RWPE1 (cell line): ENCODE data around the gene ADK.

ENCODE experiments used
- CTCF ChIA-PET: fragments of 350-600 bp; sonication (Branson Sonifier 250); formaldehyde crosslinking; extraction: SDS; loops from one replicate; lab custom pipeline; 2021; lab: Yijun Ruan, JAX
- POLR2A ChIA-PET: fragments of 400-600 bp; formaldehyde crosslinking; extraction: SDS; loops from one replicate; lab custom pipeline; 2020; ENCODE audit warnings: antibody characterized with exemption; ENCODE audit not compliant: low non-redundant PET; lab: Yijun Ruan, JAX
- DNase-seq: peaks from one replicate; pipeline ENCODE4 v3.0.0; 2012; ENCODE audit warnings: low spot score
- H3K27ac ChIP-seq: fragments of 450-650 bp; 2 replicates; pipeline ENCODE4 v1.5.1; 2017
- TF ChIP-seq, protein P1 (sequence below): fragments of 450-650 bp; conservative IDR thresholded peaks from 2 replicates; pipeline ENCODE4 v1.5.1; 2017; ENCODE audit warnings: low read depth, mild to moderate bottlenecking

Gene ADK

DNA sequence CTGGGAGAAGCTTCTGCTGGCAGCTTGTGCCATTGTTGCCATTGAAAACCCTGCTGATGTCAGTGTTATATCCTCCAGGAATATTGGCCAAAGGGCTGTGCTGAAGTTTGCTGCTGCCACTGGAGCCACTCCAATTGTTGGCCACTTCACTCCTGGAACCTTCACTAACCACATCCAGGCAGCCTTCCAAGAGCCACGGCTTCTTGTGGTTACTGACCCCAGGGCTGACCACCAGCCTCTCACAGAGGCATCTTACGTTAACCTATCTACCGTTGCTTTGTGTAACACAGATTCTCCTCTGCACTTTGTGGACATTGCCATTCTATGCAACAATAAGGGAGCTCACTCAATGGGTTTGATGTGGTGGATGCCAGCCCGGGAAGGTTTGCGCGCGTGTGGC is 220.7 kb downstream of the ADK start:
- no peak overlapping the region for H3K27ac ChIP-seq
- TF ChIP-seq, protein P1, sequence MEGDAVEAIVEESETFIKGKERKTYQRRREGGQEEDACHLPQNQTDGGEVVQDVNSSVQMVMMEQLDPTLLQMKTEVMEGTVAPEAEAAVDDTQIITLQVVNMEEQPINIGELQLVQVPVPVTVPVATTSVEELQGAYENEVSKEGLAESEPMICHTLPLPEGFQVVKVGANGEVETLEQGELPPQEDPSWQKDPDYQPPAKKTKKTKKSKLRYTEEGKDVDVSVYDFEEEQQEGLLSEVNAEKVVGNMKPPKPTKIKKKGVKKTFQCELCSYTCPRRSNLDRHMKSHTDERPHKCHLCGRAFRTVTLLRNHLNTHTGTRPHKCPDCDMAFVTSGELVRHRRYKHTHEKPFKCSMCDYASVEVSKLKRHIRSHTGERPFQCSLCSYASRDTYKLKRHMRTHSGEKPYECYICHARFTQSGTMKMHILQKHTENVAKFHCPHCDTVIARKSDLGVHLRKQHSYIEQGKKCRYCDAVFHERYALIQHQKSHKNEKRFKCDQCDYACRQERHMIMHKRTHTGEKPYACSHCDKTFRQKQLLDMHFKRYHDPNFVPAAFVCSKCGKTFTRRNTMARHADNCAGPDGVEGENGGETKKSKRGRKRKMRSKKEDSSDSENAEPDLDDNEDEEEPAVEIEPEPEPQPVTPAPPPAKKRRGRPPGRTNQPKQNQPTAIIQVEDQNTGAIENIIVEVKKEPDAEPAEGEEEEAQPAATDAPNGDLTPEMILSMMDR = no peak
- DNase-seq = no peak
- POLR2A ChIA-PET = no interaction called here
- CTCF ChIA-PET = no interaction called here

DNA sequence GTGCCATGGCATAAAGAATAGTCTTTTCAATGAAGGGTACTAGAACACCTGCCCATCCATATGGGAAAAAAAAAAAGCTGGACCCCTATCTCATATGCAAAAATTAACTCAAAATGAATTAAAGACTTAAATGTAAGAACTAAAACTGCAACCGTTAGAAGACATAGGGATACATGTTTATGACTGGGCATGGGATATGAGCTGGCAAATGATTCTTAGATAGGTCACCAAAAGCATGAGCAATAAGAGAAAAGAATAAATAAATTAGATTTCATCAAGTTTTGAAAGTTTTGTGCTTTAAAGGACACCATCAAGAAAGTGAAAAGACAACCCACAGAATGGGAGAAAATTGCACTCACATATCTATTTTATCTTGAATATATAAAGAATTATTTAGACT is 222.0 kb downstream of the ADK start:
- TF ChIP-seq, protein P1 = no peak
- ChIA-PET CTCF (no interaction called here), POLR2A (no interaction called here)
- no peak for DNase-seq
- no peak overlapping the region for H3K27ac ChIP-seq

DNA sequence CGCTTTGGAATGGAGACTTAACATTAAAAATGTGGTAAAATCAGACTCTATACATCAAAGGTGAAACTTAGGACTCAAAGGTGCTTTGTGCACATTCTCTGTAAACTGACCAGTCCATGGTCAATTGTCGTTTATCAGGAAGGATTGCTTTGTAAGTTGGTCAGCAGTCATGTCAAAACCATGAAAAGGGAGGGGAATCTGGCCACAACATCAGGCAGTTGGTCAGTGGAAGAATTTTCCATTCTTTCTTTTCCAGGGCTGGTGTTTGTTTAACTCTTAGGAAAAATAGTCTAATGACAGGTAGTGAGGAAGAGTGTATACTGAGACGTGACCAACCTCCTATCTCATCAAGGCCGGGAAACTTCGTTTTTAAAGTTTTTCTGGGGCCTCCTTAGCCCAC is 226.5 kb downstream of the ADK start:
- TF ChIP-seq, protein P1 = no peak
- H3K27ac ChIP-seq = no peak overlapping the region
- ChIA-PET POLR2A (no interaction called here), CTCF (interaction anchor here (0.6 kb wide), 1 partner anchor 18 kb away, joined by 3 read pairs; no protein-coding TSS in a partner anchor)
- DNase-seq = no peak

DNA sequence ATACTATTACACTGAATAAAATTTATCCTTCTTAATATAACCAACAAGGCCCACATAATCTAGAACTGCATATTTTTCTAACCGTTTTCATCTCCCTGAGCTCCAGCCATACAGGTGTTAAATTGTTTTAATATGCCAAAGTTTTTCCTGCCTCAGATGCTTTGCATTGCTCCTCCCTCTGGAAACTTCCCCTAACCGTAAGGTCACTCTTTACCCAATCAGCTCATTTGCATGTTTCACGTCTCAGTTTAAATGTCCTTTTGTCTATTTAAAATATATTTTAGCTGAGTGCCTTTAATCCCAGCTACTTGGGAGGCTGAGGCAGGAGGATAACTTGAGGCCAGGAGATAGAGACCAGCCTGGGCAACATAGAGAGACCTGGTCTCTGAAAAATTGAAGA is 228.5 kb downstream of the ADK start:
- POLR2A ChIA-PET = no interaction called here
- TF ChIP-seq, protein P1 = no peak
- no peak overlapping the region for H3K27ac ChIP-seq
- DNase-seq = no peak
- CTCF ChIA-PET = interaction anchor here (0.6 kb wide), 2 partner anchors 12 to 107 kb away, joined by 3 to 4 read pairs; no protein-coding TSS in a partner anchor

DNA sequence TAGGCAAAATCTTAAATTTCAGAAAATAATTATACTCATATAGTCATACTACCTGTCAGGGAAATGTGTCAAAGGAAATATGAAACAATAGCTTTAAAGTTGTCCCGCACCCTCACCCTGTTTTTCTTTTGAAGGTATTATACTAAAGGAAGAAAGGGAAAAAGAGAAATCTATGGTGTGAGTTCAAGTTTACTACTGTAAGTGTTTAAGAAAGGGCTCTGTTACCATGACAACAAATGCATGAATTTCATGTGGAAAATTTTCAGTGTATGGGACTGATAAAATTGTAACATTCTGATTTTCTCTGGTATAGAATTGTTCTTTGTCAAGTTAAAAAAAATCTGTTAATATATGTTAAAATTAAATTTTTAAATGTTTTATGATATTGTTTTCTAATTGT is 229.8 kb downstream of the ADK start:
- no peak for DNase-seq
- POLR2A ChIA-PET = no interaction called here
- CTCF ChIA-PET = interaction anchor here (0.6 kb wide), 1 partner anchor 327 kb away, joined by 6 read pairs; no protein-coding TSS in a partner anchor
- H3K27ac ChIP-seq = no peak overlapping the region
- TF ChIP-seq, protein P1 = no peak

DNA sequence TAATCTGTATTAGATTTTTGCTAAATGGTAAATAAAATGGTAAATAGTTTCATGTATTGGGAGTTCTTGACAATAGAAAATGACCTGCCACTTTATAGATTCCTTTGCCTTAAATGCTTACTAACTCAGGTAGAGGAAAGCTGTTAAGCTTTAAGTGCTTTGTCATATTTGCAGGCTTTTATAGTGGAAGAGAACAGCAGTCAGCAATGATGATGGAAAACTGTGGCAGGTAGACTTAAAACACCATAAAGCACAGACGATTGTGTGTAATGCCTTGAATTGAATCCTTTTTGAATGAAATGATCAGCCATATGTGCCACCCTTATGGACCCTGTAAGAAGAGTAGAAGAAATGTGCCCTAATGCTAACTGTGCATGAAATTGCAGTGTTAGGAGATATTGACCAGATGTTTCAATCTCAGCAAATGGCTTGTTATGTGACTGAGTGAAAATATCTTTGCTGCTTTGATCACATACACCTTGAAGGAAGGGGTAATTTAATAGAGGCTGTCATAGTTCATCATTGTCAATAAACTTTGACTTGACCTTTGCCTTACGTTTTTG is 230.4 kb downstream of the ADK start:
- POLR2A ChIA-PET = no interaction called here
- TF ChIP-seq, protein P1 = no peak
- CTCF ChIA-PET = no interaction called here
- H3K27ac ChIP-seq = no peak overlapping the region
- DNase-seq = no peak
